ENCODE results near the gene LMTK3. TPM values are rescaled to one million over a fixed set of nuclear protein-coding genes. Genes with fewer than 3 reads are reported as not detected.

Gene LMTK3
- polyA plus RNA-seq, 1 of the 3 experiments (the other 2 are of a cell fraction), result 3.2 TPM

GRCh38 chr19:48480183-48480557 is 31.5 kb downstream of the LMTK3 start:
- H2AFZ ChIP-seq (ENCODE audit: low read depth), result no peak overlapping the region

GRCh38 chr19:48479686-48480085 is 31.9 kb downstream of the LMTK3 start:
- Histone ChIP-seq H3K79me2 (ENCODE audit: insufficient read depth) (no peaks in the 10 kb centered on the region), H3K4me3 (ENCODE audit: low read depth in 2 of 2, low read length in 1 of 2) (no peak overlapping the region), H3K27me3 (ENCODE audit: insufficient read depth) (no peaks in the 10 kb centered on the region), H3K36me3 (replicated peaks in 1 of 2; ENCODE audit: control insufficient read depth in 1 of 2, insufficient read depth in 2 of 2, low read length in 1 of 2) (peaks cover 15 to 45% of the 10 kb centered on the region in 2 experiments), H3K4me1 (ENCODE audit: control insufficient read depth in 1 of 2, insufficient read depth in 2 of 2, low read depth in 1 of 2, low read length in 1 of 2) (peaks cover 7 to 11% of the 10 kb centered on the region in 2 experiments; a peak in 3 of 4 replicates), H3K9ac (no peak overlapping the region), H3K4me2 (no peak overlapping the region), H3K9me2 (no peaks in the 10 kb centered on the region), H3F3A (replicated peaks; ENCODE audit: insufficient read depth) (peaks cover 22% of the 10 kb centered on the region), H3K27ac (ENCODE audit: low read depth in 2 of 2, low read length in 1 of 2) (no peak overlapping the region), H2AFZ (ENCODE audit: low read depth) (no peak overlapping the region), H3K9me3 (no peaks in the 10 kb centered on the region), H4K20me1 (ENCODE audit: insufficient read depth) (peaks cover 9% of the 10 kb centered on the region)
- CTCF ChIA-PET, result interaction anchor here (1.8 to 4.4 kb wide), 2 partner anchors 10 to 129 kb away, joined by 5 to 23 read pairs; no protein-coding TSS in a partner anchor
- no peak for TF ChIP-seq YY1 (IDR thresholded peaks at IDR 0.05; ENCODE audit: low read depth)
- TF ChIP-seq USF2 (IDR thresholded peaks at IDR 0.05; ENCODE audit: borderline replicate concordance, low read depth, low read length), result no peak
- no peak for TF ChIP-seq NFIC (IDR thresholded peaks at IDR 0.05; ENCODE audit: borderline replicate concordance)
- TF ChIP-seq MAX (IDR thresholded peaks at IDR 0.05; ENCODE audit: low read depth), result no peak
- TF ChIP-seq MXI1 (IDR thresholded peaks at IDR 0.05; ENCODE audit: low read depth, low read length), result no peak
- no peak for TF ChIP-seq IRF3 (IDR thresholded peaks at IDR 0.05; ENCODE audit: low read depth, low read length)
- no peak for TF ChIP-seq EZH2phosphoT487 (IDR thresholded peaks at IDR 0.05; ENCODE audit: borderline replicate concordance, low read depth)
- no peak for TF ChIP-seq RAD21 (IDR thresholded peaks at IDR 0.05; ENCODE audit: low read length)
- no peak for TF ChIP-seq USF1 (IDR thresholded peaks at IDR 0.05; ENCODE audit: borderline replicate concordance, low read depth)
- no peak for TF ChIP-seq GATA2 (CRISPR knock-in tag; IDR thresholded peaks at IDR 0.05)
- no peak for TF ChIP-seq REST (IDR thresholded peaks at IDR 0.05; ENCODE audit: low read depth, low read length)
- TF ChIP-seq TCF12 (IDR thresholded peaks at IDR 0.05), result no peak
- TF ChIP-seq MEF2A (IDR thresholded peaks at IDR 0.05; ENCODE audit: borderline replicate concordance, low read depth), result no peak
- 86% methylated on average over 5 of the region's 7 CpGs for WGBS (ENCODE audit: low lambda C conversion rate)
- DNase-seq, result peak; percentile 19
- POLR2A ChIA-PET, result interaction anchor here (0.9 to 1.5 kb wide), 3 partner anchors 8 to 10 kb away, joined by 3 to 6 read pairs (median 5); no protein-coding TSS in a partner anchor

More at GRCh38 chr19:48480183-48480557, 31.5 kb downstream of the LMTK3 start:
- no peaks in the 10 kb centered on the region for H3K9me3 ChIP-seq
- H3K4me2 ChIP-seq, result no peak overlapping the region
- POLR2A ChIA-PET, result interaction anchor here (1.4 to 1.5 kb wide), 2 partner anchors 10 kb away, joined by 5 to 6 read pairs; no protein-coding TSS in a partner anchor
- no peak for DNase-seq
- 96% methylated on average over 28 of the region's 32 CpGs for WGBS (ENCODE audit: low lambda C conversion rate)
- TF ChIP-seq FOXJ3 (CRISPR knock-in tag; IDR thresholded peaks at IDR 0.05) (no peak), PBX3 (IDR thresholded peaks at IDR 0.05) (no peak)
- CTCF ChIA-PET, result interaction anchor here (4.4 kb wide), 1 partner anchor 10 kb away, joined by 23 read pairs; no protein-coding TSS in a partner anchor
- H3K4me1 ChIP-seq (ENCODE audit: control insufficient read depth in 1 of 2, insufficient read depth in 2 of 2, low read depth in 1 of 2, low read length in 1 of 2), result peaks cover 7 to 11% of the 10 kb centered on the region in 2 experiments; a peak in 3 of 4 replicates
- no peak overlapping the region for H3K4me3 ChIP-seq (ENCODE audit: low read depth in 2 of 2, low read length in 1 of 2)
- no peaks in the 10 kb centered on the region for H3K27me3 ChIP-seq (ENCODE audit: insufficient read depth)
- no peaks in the 10 kb centered on the region for H3K79me2 ChIP-seq (ENCODE audit: insufficient read depth)
- peaks cover 9% of the 10 kb centered on the region for H4K20me1 ChIP-seq (ENCODE audit: insufficient read depth)
- H3K9me2 ChIP-seq, result no peaks in the 10 kb centered on the region
- peaks cover 10 to 41% of the 10 kb centered on the region in 2 experiments for H3K36me3 ChIP-seq (replicated peaks in 1 of 2; ENCODE audit: control insufficient read depth in 1 of 2, insufficient read depth in 2 of 2, low read length in 1 of 2)
- H3K27ac ChIP-seq (ENCODE audit: low read depth in 2 of 2, low read length in 1 of 2), result no peak overlapping the region
- H3K9ac ChIP-seq, result no peak overlapping the region
- peaks cover 22% of the 10 kb centered on the region for H3F3A ChIP-seq (replicated peaks; ENCODE audit: insufficient read depth)

Data from SK-N-SH (cell line).